HG03095 (cell line): ENCODE measurements around the gene ASIC4.

ENCODE experiments used
- ATAC-seq: cut with Tn5 transposase; IDR thresholded peaks from one replicate; pipeline ENCODE4 v1.9.1; 2021; ENCODE audit warnings: moderate library complexity; ENCODE audit not compliant: unreplicated experiment

The ASIC4 gene

DNA sequence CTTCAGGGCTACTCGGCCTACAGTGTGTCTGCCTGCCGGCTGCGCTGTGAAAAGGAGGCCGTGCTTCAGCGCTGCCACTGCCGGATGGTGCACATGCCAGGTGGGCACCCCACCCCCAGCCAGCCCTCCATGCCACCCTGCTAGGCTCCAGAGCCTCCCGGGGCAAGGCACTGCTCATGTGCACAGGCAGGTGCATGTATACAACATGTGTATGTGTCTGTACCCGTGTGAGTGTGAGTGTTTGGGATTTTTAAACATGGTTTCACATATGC is 18.0 kb downstream of the ASIC4 start:
- ATAC-seq: no peak

DNA sequence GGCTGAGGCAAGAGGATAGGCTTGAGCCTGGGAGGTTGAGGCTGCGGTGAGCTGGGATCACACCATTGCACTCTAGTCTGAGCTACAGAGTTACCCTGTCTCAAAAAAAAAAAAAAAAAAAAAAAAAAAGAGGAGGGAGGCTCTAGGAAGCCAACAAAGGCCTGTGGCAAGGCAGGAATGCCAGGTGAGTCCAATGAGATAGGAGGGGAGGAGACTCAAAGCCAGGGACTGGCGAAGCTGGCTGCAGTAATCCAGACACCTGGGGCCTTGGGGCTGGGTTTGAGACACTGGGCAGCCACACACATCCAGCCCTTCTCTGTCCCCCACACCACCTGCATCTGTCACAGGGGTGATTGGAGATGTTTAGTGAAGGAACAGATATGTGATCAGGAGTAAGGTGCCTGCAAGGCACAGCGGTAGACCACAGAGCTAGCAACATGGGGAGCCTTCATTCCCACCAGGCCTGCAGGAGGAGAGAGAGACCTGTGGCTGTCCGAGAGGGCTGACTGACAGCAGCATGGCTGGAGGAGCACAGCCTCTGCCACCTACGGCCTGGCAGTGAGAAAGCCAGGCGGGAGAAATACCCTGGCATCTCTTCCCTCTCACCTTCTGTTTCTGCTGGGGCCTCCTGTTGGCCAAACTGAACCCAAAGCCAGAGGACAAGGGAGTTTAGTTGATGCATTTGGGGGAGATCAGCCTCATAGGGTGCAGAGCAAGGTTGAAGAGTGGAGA is 19.8 kb downstream of the ASIC4 start:
- no peak for ATAC-seq

DNA sequence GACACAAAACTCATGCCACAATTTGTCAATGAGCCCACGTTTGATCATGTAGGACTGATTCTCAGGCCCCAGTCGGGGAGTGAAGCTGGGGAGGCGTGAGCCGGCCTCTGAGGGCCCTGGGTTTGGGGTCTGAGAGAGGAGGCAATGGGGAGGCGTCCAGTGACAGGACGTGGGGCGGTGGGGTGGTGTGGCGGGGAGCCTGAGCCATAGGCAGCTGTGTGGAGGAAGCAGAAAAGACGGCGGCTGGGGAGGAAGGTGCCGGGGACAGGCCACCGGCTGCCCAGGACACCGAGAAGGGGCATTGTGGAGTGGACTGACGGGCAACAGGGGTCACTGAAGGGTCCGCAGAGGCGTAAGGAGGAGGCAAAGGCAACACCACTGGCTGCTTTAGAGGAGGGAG is 22.1 kb downstream of the ASIC4 start:
- no peak for ATAC-seq

GRCh38 chr2:219536967-219537366 is 22.7 kb downstream of the ASIC4 start:
- no peak for ATAC-seq

GRCh38 chr2:219537657-219538488 is 23.6 kb downstream of the ASIC4 start:
- no peak for ATAC-seq

GRCh38 chr2:219538504-219538951 is 24.2 kb downstream of the ASIC4 start:
- no peak for ATAC-seq

DNA sequence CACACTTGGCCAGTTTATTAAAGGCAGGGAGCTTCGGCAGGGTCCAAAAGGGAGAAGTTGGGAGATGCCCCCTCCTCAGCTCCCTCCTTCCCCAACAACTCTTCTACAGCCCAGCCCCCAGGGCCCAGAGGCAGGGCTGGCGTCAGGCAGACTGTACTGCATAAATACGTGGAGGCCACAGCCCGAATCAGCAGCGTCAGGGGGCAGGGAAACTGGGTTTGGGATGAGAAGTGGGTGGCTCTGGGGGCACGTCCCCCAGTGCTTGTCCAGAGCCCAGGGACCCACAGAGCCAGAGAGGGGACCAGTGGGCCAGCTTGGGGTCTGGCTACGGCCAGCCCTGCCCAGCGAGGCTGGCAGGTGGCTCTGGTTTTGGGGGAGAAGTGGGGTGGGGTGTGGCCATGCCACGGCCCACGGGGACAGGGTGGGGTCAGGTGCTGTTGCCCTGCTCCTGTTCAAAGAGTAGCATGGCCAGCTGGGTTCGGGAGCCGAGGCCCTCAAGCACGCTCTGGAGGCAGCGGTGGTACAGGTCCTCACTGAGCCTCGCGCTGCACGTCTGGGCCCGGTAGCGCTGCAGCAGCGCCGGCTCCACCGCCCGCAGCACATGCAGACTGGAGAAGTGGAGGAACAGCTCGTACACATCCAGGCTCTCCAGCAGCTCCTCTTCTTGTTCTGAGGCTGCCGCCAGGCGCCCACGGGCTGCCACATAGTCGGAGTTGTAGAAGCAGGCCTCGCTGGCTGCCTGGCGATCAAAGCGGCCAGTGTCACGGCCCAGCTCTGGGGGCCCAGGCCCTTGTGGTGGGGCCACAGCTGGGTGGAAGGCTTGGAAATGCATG is 24.9 kb downstream of the ASIC4 start:
- no peak for ATAC-seq

GRCh38 chr2:219539926-219540678 is 25.8 kb downstream of the ASIC4 start:
- no peak for ATAC-seq

DNA sequence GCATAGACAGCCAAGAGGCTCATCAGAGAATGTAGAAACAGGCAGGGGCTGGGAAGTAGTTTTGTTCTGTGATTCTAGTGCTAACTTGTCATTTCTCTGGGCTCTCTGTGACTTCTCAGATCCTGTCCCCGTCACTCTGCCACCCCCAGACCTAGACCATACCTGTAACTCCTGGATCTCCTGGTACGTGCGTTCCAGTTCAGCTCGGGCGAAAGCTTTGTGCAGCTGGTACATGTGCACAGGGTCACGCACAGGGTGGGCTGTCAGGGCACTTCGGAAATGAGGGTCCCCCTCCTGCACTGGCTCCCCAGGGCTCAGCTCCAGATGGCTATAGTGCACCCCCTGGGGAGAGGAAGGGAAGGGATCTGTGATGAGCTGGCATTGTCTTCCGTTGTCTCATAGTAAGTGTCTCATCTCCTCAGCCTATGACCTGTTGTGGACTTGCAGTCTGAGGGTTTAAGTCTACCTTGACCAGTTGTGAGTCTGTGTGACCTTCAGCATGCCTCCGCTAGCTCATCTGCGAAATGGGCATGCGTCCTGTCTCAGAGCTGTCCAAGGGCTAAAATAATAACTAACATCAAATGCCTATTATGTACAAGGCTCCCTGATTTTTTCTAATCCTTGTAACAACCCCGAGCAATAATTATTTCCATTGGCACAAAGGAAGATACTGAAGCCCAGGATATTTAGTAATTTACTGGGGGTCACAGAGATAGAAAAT is 26.7 kb downstream of the ASIC4 start:
- no peak for ATAC-seq

DNA sequence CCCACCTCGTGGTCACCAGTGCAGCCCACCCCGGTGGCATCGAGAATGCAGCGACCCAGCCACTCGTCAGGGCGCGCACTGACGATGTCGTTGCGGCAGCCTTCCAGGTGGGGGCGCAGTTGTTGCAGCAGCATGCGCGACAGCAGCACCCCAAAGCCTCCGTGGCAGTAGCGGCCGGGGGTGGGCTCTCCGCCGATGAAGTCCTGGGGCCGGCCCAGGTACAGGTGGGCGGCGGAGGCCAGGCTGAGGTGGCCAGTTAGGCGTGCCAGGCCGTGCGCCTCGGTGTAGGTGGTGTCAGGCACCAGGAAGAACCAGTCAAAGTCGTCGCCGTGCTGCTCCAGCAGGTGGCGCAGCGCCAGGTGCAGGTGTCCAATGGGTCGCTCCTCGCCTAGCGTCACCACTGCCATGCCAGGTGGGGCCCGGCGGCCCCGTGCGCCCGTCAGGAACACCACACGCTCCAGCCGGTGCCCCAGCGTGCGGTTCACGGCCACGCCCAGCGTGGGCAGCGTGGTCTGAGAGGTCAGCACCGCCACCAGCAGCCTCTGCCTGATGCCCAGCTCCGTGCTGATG is 27.4 kb downstream of the ASIC4 start:
- ATAC-seq: peak; percentile 47

GRCh38 chr2:219542931-219543595 is 28.8 kb downstream of the ASIC4 start:
- ATAC-seq: peak; percentile 29

DNA sequence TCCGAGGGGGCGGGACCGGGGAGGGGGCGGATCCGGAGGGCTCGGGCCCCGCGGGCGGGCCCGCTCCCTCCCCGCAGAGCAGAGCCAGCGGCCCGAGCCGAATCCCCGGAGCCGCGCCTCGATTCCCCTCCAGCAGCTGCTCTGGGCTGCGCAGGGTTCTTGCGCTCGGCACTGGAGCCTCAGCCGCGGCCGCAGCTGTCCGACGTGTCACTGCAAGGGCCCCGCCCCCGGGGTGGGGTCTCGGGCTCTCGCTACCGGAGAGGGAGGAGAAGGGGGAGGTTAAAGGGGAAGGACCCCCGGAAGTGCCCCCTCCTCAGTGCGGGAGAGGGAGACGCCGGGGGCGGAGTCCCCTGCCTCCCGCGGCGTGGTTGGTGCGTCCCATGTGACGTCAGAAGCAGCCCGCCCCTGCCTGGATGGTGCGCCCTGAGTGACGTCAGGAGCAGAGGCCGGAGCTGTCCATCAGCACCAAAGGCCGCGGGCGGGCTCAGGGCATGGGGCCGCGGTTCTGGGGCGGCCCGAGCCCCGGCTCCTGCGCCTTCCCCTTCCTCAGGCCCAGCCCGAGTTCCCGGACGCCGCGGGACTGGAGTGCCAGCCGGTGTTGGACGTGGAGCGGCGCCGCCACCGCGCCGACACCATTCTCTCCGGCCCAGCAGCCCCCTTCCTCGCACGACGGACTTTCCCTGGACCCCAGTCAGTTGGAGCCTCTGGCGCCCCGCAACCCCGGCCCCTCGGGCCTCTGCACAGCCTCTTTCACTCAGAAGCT is 29.5 kb downstream of the ASIC4 start, which contains the start of the genes CHPF and TMEM198:
Gene CHPF (minus strand): TSS at position 214 of the 763 bp plus-strand sequence. CDS start 271 bp downstream, outside the sequence.
Gene TMEM198 (plus strand): TSS at position 433 of the 763 bp plus-strand sequence. CDS start 700 bp downstream, outside the sequence.
- peak; percentile 81 for ATAC-seq

- ATAC-seq: no peak
Observed at GRCh38 chr2:219544567-219544966, 30.3 kb downstream of the ASIC4 start.

DNA sequence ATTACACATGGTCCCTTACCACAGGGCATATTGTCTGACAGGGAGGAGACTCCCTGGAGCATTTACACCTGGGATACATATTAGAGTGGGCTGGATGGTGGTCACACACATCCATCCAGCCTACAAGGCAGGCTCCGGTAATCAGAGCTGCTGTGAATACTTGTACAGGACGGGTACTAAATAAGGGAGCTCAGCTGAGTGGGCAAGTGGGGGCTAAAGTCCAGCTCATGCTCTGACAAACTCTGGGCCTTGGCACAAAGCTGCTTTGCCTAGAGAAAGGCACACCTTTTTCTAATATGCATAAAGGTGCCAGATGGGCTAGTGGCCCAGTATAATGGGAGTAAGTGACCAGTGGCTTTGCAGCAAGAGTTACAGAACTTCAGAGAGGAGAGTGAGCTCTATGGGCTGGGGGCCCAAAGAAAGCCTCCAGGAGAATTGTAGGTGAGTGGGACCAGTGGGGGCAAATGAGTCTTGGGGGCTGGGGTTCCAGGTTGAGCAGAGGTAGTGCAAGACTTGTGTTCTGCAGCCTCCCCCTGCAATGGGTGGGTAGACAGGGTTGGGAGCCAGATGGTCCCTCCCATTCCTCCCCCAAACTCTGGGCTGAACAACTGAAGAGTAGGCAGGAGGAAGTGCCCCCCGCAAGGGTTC is 31.1 kb downstream of the ASIC4 start:
- ATAC-seq: no peak

DNA sequence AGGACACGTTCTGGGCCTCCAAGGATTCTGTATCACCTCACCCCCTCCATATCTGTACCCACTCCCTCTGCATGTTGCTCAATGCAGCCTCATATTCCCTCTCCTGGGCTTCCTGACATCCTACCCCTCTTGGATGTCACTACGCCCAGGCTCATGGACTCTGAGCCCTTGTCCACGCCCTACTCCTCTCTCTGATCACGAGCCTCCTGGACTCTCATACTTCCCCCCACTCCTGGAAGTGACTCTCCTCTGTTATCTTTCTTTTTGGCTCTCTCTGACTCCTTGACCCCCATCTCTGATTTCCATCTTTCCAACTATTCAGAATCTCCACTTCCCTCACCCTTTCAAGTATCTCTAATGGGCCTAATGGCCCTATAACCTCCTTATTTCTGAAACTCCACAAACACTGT is 31.7 kb downstream of the ASIC4 start:
- no peak for ATAC-seq

GRCh38 chr2:219547621-219548020 is 33.3 kb downstream of the ASIC4 start:
- ATAC-seq: no peak

GRCh38 chr2:219548990-219549389 is 34.7 kb downstream of the ASIC4 start:
- ATAC-seq: no peak

GRCh38 chr2:219549619-219550018 is 35.3 kb downstream of the ASIC4 start:
- no peak for ATAC-seq
